Mononuclear cell (primary cell): Measurements from ENCODE around the gene EVX2. TPM values are rescaled to one million over a fixed set of nuclear protein-coding genes. Genes with fewer than 3 reads are reported as not detected.

Experiments used
- H3K27me3 ChIP-seq: 2 replicates; pipeline ENCODE4 v1.6.0; 2011; ENCODE audit warnings: low read length, control low read depth; ENCODE audit not compliant: insufficient read depth
- H3K4me1 ChIP-seq: 2 replicates; pipeline ENCODE4 v1.5.1; 2011; ENCODE audit warnings: mild to moderate bottlenecking, low read length, control low read depth; ENCODE audit not compliant: insufficient read depth
- H3K4me3 ChIP-seq: 2 replicates; pipeline ENCODE4 v1.5.1; 2011; ENCODE audit warnings: mild to moderate bottlenecking, low read length, moderate library complexity
- H3K9me3 ChIP-seq: 2 replicates; pipeline ENCODE4 v1.5.1; 2011; ENCODE audit warnings: low read depth, mild to moderate bottlenecking, control low read depth, low read length
- total RNA-seq: library from RNA; depleted of rRNA; stranded (reverse); fragments of >200 nt; gene quantifications from one replicate; pipeline ENCODE4 v1.2.3, GENCODE V29; 2012

The EVX2 gene
- total RNA-seq, 1 donor, result not detected

GRCh38 chr2:176114930-176115625, 31.3 kb upstream of the EVX2 start:
- H3K4me1 ChIP-seq, result no peaks in the 10 kb centered on the region
- H3K9me3 ChIP-seq, result no peaks in the 10 kb centered on the region
- peaks cover 99% of the 10 kb centered on the region for H3K27me3 ChIP-seq
- H3K4me3 ChIP-seq, result no peak overlapping the region

GRCh38 chr2:176114120-176114929, 30.6 kb upstream of the EVX2 start:
- peaks cover 99% of the 10 kb centered on the region for H3K27me3 ChIP-seq
- no peaks in the 10 kb centered on the region for H3K9me3 ChIP-seq
- H3K4me3 ChIP-seq, result no peak overlapping the region
- no peaks in the 10 kb centered on the region for H3K4me1 ChIP-seq

- Histone ChIP-seq H3K9me3 (no peaks in the 10 kb centered on the region), H3K27me3 (peaks cover 94% of the 10 kb centered on the region), H3K4me3 (no peak overlapping the region), H3K4me1 (no peaks in the 10 kb centered on the region)
Measured at GRCh38 chr2:176112375-176113302, 28.9 kb upstream of the EVX2 start.

GRCh38 chr2:176111846-176112374, 28.1 kb upstream of the EVX2 start:
- H3K27me3 ChIP-seq, result peaks cover 91% of the 10 kb centered on the region
- H3K4me1 ChIP-seq, result peaks cover 4% of the 10 kb centered on the region
- H3K9me3 ChIP-seq, result no peaks in the 10 kb centered on the region
- no peak overlapping the region for H3K4me3 ChIP-seq

- H3K4me1 ChIP-seq, result peaks cover 6% of the 10 kb centered on the region
- H3K4me3 ChIP-seq, result no peak overlapping the region
- peaks cover 88% of the 10 kb centered on the region for H3K27me3 ChIP-seq
- H3K9me3 ChIP-seq, result no peaks in the 10 kb centered on the region
Measured at GRCh38 chr2:176111309-176111663, 27.5 kb upstream of the EVX2 start.

- Histone ChIP-seq H3K9me3 (no peaks in the 10 kb centered on the region), H3K4me3 (no peak overlapping the region), H3K27me3 (peaks cover 88% of the 10 kb centered on the region), H3K4me1 (peaks cover 6% of the 10 kb centered on the region)
Measured at GRCh38 chr2:176110415-176111308, 26.9 kb upstream of the EVX2 start.

- H3K9me3 ChIP-seq, result no peaks in the 10 kb centered on the region
- H3K4me1 ChIP-seq, result peaks cover 6% of the 10 kb centered on the region
- H3K4me3 ChIP-seq, result no peak overlapping the region
- peaks cover 88% of the 10 kb centered on the region for H3K27me3 ChIP-seq
Measured at GRCh38 chr2:176109946-176110345, 26.2 kb upstream of the EVX2 start.

GRCh38 chr2:176109192-176109901, 25.6 kb upstream of the EVX2 start:
- no peaks in the 10 kb centered on the region for H3K9me3 ChIP-seq
- peaks cover 6% of the 10 kb centered on the region for H3K4me1 ChIP-seq
- H3K4me3 ChIP-seq, result no peak overlapping the region
- peaks cover 88% of the 10 kb centered on the region for H3K27me3 ChIP-seq

GRCh38 chr2:176107731-176108181, 24.0 kb upstream of the EVX2 start:
- H3K27me3 ChIP-seq, result peaks cover 88% of the 10 kb centered on the region

GRCh38 chr2:176106581-176107539, 23.1 kb upstream of the EVX2 start, which contains the start of gene HOXD11:
Gene HOXD11 (plus strand): TSS chr2:176107280. CDS start chr2:176107356, 76 bp downstream.
- no peak within 1 kb of the TSS for H3K4me3 ChIP-seq
- H3K9me3 ChIP-seq, result no peaks in the 10 kb centered on the region
- H3K27me3 ChIP-seq, result peaks cover 88% of the 10 kb centered on the region
- peaks cover 6% of the 10 kb centered on the region for H3K4me1 ChIP-seq

More at GRCh38 chr2:176107731-176108181, 24.0 kb upstream of the EVX2 start:
- Histone ChIP-seq H3K4me3 (no peak overlapping the region), H3K4me1 (peaks cover 6% of the 10 kb centered on the region), H3K9me3 (no peaks in the 10 kb centered on the region)

- H3K4me1 ChIP-seq, result peaks cover 6% of the 10 kb centered on the region
- H3K27me3 ChIP-seq, result peaks cover 88% of the 10 kb centered on the region
- H3K9me3 ChIP-seq, result no peaks in the 10 kb centered on the region
- no peak overlapping the region for H3K4me3 ChIP-seq
Measured at GRCh38 chr2:176105730-176106580, 22.2 kb upstream of the EVX2 start.
